ENCODE results near the gene IL27RA.

GRCh38 chr19:14070268-14071050 is 38.9 kb downstream of the IL27RA start:
- TF ChIP-seq, protein P1, sequence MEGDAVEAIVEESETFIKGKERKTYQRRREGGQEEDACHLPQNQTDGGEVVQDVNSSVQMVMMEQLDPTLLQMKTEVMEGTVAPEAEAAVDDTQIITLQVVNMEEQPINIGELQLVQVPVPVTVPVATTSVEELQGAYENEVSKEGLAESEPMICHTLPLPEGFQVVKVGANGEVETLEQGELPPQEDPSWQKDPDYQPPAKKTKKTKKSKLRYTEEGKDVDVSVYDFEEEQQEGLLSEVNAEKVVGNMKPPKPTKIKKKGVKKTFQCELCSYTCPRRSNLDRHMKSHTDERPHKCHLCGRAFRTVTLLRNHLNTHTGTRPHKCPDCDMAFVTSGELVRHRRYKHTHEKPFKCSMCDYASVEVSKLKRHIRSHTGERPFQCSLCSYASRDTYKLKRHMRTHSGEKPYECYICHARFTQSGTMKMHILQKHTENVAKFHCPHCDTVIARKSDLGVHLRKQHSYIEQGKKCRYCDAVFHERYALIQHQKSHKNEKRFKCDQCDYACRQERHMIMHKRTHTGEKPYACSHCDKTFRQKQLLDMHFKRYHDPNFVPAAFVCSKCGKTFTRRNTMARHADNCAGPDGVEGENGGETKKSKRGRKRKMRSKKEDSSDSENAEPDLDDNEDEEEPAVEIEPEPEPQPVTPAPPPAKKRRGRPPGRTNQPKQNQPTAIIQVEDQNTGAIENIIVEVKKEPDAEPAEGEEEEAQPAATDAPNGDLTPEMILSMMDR (IDR thresholded peaks at IDR 0.05) = no peak
- no peak for TF ChIP-seq EZH2 (IDR thresholded peaks at IDR 0.05; ENCODE audit: borderline replicate concordance, insufficient read depth, low read depth, low read length, poor library complexity, severe bottlenecking)
